Superior temporal gyrus (tissue), 1 donor: Measurements from ENCODE around the gene BCL11A.

ENCODE experiments used
- DNase-seq: peaks from one replicate; pipeline ENCODE4 v3.0.0-alpha.2; 2016; ENCODE audit errors: extremely low spot score

The BCL11A gene

GRCh38 chr2:60507211-60507965 lies 46.1 kb downstream of the BCL11A start:
- DNase-seq, result no peak

DNA sequence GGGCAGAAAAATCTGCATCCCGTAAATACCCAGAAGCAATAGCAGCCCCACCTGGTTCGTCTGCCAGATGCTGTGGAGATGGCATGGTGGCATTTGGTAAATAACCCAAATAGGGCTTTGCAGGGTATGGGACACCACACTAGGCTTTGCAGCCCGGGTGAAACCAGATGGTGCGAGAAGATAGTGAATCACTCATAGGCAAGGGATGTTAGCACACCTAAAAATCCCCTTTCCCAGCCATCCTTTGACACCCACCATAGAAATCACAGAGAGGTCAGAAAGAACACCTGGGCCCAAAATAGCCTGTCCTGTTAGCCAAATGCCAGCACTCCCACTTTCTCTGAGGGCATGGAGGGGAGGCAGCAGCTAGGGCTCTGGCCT lies 47.6 kb downstream of the BCL11A start:
- peak; percentile 12 for DNase-seq

- DNase-seq, result peak; percentile 12
These were observed 48.1 kb downstream of the BCL11A start for GRCh38 chr2:60505240-60505879.

DNA sequence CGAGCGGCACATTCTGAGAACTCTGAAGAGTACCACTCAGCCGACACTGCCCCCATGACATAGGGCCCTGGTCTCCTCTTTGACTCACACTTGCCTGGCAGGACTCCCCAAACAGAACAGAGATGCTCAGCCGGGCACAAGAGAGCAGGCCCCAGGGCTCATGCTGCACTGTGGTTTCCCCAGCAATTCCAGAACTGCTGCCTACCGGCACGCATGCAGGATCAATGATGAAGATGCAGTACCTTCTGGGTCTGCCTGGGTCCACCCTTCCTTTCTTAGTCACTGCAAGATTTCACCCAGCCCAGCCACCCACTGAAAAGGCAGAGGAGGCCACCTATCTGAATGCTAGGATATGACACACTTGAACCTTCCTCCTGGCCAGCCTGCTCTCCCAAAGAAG lies 49.4 kb downstream of the BCL11A start:
- DNase-seq, result no peak

GRCh38 chr2:60502144-60502543 lies 51.3 kb downstream of the BCL11A start:
- no peak for DNase-seq

GRCh38 chr2:60500861-60501260 lies 52.6 kb downstream of the BCL11A start:
- DNase-seq, result no peak

- DNase-seq, result no peak
These were observed 53.7 kb downstream of the BCL11A start for GRCh38 chr2:60499651-60500265.

- DNase-seq, result no peak
These were observed 54.5 kb downstream of the BCL11A start for GRCh38 chr2:60498816-60499429.

GRCh38 chr2:60498127-60498815 lies 55.2 kb downstream of the BCL11A start:
- DNase-seq, result no peak

DNA sequence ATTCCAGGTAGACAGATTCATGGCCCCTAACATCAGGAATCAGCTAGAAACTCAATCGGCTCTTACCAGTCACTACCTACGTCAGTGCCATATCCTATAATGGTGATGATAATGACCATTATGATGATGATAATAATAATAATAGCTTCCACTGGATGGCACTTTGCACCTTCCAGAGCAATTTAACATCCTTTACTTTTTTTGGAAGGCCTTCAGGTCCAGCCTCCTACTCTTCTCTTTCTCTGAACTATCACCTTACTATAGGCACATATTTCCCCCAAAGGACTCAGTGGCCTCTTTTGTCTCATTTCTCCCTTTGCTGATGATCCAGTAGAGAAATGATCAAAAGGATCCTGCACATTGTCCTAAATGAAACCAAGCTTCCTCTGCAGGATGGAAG lies 56.0 kb downstream of the BCL11A start:
- DNase-seq, result no peak

GRCh38 chr2:60496956-60497355 lies 56.5 kb downstream of the BCL11A start:
- no peak for DNase-seq

DNA sequence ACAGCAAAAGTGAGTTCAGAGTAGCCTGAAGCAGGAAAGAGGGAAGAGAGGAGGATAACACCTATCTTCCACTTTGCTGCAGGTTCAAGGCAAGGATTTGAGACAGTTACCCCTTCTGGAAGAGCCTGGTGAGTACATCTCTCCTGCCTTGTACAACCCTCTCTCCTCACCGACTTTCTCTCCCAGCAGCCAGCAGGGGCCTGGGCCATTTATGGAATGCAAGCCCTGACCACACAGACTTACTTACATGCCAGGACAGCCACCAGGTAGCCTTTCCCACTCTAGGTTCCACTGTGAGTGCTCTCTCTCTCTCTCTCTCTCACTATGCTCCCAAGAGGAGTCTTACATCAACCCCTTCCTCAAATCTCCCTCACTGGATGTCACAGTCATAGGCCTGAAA lies 57.0 kb downstream of the BCL11A start:
- DNase-seq, result no peak

DNA sequence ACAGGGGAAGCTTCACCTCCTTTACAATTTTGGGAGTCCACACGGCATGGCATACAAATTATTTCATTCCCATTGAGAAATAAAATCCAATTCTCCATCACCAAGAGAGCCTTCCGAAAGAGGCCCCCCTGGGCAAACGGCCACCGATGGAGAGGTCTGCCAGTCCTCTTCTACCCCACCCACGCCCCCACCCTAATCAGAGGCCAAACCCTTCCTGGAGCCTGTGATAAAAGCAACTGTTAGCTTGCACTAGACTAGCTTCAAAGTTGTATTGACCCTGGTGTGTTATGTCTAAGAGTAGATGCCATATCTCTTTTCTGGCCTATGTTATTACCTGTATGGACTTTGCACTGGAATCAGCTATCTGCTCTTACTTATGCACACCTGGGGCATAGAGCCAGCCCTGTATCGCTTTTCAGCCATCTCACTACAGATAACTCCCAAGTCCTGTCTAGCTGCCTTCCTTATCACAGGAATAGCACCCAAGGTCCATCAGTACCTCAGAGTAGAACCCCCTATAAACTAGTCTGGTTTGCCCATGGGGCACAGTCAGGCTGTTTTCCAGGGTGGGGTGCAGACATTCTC lies 58.3 kb downstream of the BCL11A start:
- no peak for DNase-seq

DNA sequence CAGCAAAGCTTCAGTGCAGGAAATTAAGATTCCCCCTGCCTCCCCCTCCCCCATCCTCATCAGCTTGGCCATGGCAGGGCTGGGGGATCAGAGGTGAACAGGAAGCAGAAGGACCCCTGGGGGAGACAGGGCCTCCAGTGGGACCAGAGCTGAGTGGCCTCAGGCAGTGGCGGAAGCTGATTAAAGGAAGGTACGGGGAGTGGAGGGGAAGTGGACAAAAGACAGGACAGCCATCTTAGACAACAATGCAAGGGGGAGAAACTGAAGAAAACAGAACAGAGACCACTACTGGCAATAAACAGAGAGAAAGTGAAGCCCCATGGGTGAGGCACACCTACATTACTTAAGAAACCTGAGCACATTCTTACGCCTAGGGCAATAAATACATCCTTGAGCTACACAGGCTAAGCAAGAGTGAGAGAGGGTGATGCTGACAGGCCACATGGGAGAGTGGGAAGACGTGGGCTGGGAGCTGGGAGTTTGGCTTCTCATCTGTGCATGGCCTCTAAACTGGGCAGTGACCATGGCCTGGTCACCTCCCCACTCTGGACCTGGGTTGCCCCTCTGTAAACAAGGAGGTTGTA lies 59.6 kb downstream of the BCL11A start:
- DNase-seq, result no peak

- DNase-seq, result no peak
These were observed 60.9 kb downstream of the BCL11A start for GRCh38 chr2:60492548-60492947.

GRCh38 chr2:60490848-60491247 lies 62.6 kb downstream of the BCL11A start:
- DNase-seq, result no peak

DNA sequence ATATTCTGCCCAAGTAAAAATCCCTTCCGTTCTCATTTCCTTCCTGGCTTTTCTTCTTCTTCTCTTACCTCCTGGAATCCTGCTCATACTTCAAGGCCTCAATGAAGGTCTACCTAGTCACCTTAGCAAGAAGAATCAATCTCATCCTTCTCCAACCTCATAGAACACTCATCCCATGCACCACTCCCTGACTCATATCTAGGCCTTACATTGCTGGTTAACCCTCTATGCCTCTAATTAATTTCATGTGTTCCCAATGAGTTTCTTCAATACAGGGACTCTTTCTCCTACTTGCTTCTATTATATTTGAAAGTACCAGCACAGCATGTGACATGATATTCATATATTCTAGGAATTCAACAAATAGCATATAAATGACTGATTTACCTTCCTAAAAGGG lies 63.0 kb downstream of the BCL11A start:
- DNase-seq, result no peak

GRCh38 chr2:60489289-60489688 lies 64.2 kb downstream of the BCL11A start:
- DNase-seq, result no peak

GRCh38 chr2:60488291-60488690 lies 65.2 kb downstream of the BCL11A start:
- DNase-seq, result no peak

- DNase-seq, result no peak
These were observed 66.3 kb downstream of the BCL11A start for GRCh38 chr2:60487174-60487573.

DNA sequence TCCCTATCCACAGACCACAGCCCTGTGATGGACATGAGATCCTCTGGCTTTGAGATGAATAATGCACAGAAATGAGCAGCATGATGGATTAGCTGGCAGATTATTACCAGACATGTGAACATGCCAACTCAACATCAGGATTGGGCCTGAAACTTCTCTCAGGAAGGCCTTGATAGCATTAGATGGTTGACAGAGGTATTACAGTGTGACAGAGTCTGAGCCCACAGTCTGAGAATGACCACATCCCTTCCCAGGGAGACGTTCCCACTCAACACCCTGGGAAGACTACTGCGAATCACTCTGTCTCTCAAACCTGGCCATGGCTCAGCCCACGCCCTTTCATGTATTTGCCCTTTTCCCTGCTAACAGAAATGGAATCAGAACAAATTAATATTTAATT lies 66.9 kb downstream of the BCL11A start:
- DNase-seq, result no peak
